ENCODE data around the gene TIGD1.

GRCh38 chr2:232534940-232535651, 15.3 kb downstream of the TIGD1 start:
- TF ChIP-seq CTCF (IDR thresholded peaks at IDR 0.05) (no peak), POLR2A (IDR thresholded peaks at IDR 0.05) (no peak)

All from esophagus squamous epithelium (tissue), 4 donors.